ENCODE measurements around the gene KYNU. TPM values are rescaled to one million over a fixed set of nuclear protein-coding genes. Genes with fewer than 3 reads are reported as not detected.

The KYNU gene
- total and polyA plus RNA-seq, 2 of the 13 experiments (the other 11 are each of a cell fraction or from before 2014, with no cell fraction given), result 21.9 to 68.6 TPM

- TF ChIP-seq THAP8 (CRISPR knock-in tag; IDR thresholded peaks at IDR 0.05; ENCODE audit: borderline replicate concordance) (no peak), ZKSCAN8 (CRISPR knock-in tag; IDR thresholded peaks at IDR 0.05; ENCODE audit: borderline replicate concordance) (peak; percentile 68), ATF2 (CRISPR knock-in tag; IDR thresholded peaks at IDR 0.05) (peak; percentile 86), JUND (CRISPR knock-in tag; IDR thresholded peaks at IDR 0.05) (no peak), ETV5 (CRISPR knock-in tag; IDR thresholded peaks at IDR 0.05; ENCODE audit: borderline replicate concordance) (peak; percentile 53; the same call in 1 of the 2 replicates), ZNF83 (CRISPR knock-in tag; IDR thresholded peaks at IDR 0.05; ENCODE audit: borderline replicate concordance) (no peak), ZNF674 (CRISPR knock-in tag; IDR thresholded peaks at IDR 0.05; ENCODE audit: low read depth) (no peak)
Observed at GRCh38 chr2:142951190-142952007, 73.9 kb downstream of the KYNU start (continued).

GRCh38 chr2:142952018-142952417 is 74.6 kb downstream of the KYNU start:
- peaks cover 11 to 36% of the 10 kb centered on the region in 2 experiments for H3K36me3 ChIP-seq (replicated peaks in 1 of 2; ENCODE audit: control insufficient read depth in 1 of 2, insufficient read depth in 2 of 2, low read length in 2 of 2)
- no peaks in the 10 kb centered on the region for H3K79me2 ChIP-seq (ENCODE audit: insufficient read depth, low read length)
- no peak for DNase-seq (ENCODE audit: low spot score)
- BruUV-seq (replicated peaks), result no TSS peak
- ChIA-PET POLR2A (interaction anchor here (0.5 to 2.9 kb wide), 8 partner anchors 37 to 278 kb away, joined by 3 to 17 read pairs (median 10); partner anchors contain the start of gene KYNU), CTCF (ENCODE audit: low intra/inter-chr PET ratio, low total read pairs) (no interaction called here)
- ATAC-seq, result peak; percentile 46
- no peak overlapping the region for H2AFZ ChIP-seq (ENCODE audit: low read length)
- H3K9ac ChIP-seq (ENCODE audit: insufficient read depth, low read depth, low read length), result peak overlapping the region; percentile 38
- intact Hi-C loops (cut with micrococcal nuclease; ENCODE audit: unreplicated experiment), result no loop called here
- H3K27me3 ChIP-seq (ENCODE audit: control insufficient read depth in 1 of 2, insufficient read depth in 2 of 2, low read length in 2 of 2), result no peaks in the 10 kb centered on the region
- no peaks in the 10 kb centered on the region for H4K20me1 ChIP-seq (ENCODE audit: insufficient read depth, low read length)
- H3K9me3 ChIP-seq (ENCODE audit: low read length), result peaks cover 32% of the 10 kb centered on the region
- peak overlapping the region in 1 of 3 experiments; percentile 34; a peak in 1 of 6 replicates for H3K4me3 ChIP-seq (replicated peaks in 1 of 3; ENCODE audit: insufficient read depth in 1 of 3, low read depth in 2 of 3, low read length in 3 of 3)
- H3K27ac ChIP-seq (ENCODE audit: extremely low read length, insufficient read depth, low read length), result peak overlapping the region; percentile 85
- peaks cover 43% of the 10 kb centered on the region for H3K4me1 ChIP-seq (ENCODE audit: insufficient read depth, low read length)
- in situ Hi-C loops (cut with HindIII; ENCODE audit: extremely low pct_ligation_motif_present, low pct_unique_long_range_greater_than_20kb), result no loop called here
- peak overlapping the region; percentile 49 for H3K4me2 ChIP-seq (ENCODE audit: low read depth, low read length)
- WGBS (ENCODE audit: low lambda C conversion rate), result 70% methylated on average over 3 of the region's 3 CpGs
- no peak for FAIRE-seq
- TF ChIP-seq TBX2 (CRISPR knock-in tag; IDR thresholded peaks at IDR 0.05; ENCODE audit: borderline replicate concordance) (0 out of 2 replicates have a peak, but pooled peaks have one; percentile 1), ZNF772 (CRISPR knock-in tag; IDR thresholded peaks at IDR 0.05) (0 out of 2 replicates have a peak, but pooled peaks have one; percentile 7), ZBTB4 (CRISPR knock-in tag; IDR thresholded peaks at IDR 0.05; ENCODE audit: borderline replicate concordance) (peak; percentile 77; the same call in 1 of the 2 replicates), ZMYM4 (CRISPR knock-in tag; IDR thresholded peaks at IDR 0.05) (no peak; the same call in 1 of the 2 replicates), ZSCAN31 (CRISPR knock-in tag; IDR thresholded peaks at IDR 0.05; ENCODE audit: low read depth) (peak; percentile 20; the same call in 1 of the 2 replicates), SALL1 (CRISPR knock-in tag; IDR thresholded peaks at IDR 0.05) (peak; percentile 7; the same call in 1 of the 2 replicates), NFIC (IDR thresholded peaks at IDR 0.05; ENCODE audit: low read length) (no peak), HNF4A (CRISPR knock-in tag; IDR thresholded peaks at IDR 0.05) (no peak), FOXC1 (CRISPR knock-in tag; IDR thresholded peaks at IDR 0.05; ENCODE audit: borderline replicate concordance) (0 out of 2 replicates have a peak, but pooled peaks have one; percentile 58), CHCHD3 (CRISPR knock-in tag; IDR thresholded peaks at IDR 0.05) (no peak)

Measured in HepG2 (cell line).